HG03095 (cell line): ENCODE results near the gene PRDX3.
"Not testable (repeated sequence)": the region's sequence is repeated elsewhere in the genome, so short reads cannot be mapped to it uniquely, and the experiment has no call there.

Source experiments
- ATAC-seq: cut with Tn5 transposase; IDR thresholded peaks from one replicate; pipeline ENCODE4 v1.9.1; 2021; ENCODE audit warnings: moderate library complexity; ENCODE audit not compliant: unreplicated experiment

PRDX3 gene

DNA sequence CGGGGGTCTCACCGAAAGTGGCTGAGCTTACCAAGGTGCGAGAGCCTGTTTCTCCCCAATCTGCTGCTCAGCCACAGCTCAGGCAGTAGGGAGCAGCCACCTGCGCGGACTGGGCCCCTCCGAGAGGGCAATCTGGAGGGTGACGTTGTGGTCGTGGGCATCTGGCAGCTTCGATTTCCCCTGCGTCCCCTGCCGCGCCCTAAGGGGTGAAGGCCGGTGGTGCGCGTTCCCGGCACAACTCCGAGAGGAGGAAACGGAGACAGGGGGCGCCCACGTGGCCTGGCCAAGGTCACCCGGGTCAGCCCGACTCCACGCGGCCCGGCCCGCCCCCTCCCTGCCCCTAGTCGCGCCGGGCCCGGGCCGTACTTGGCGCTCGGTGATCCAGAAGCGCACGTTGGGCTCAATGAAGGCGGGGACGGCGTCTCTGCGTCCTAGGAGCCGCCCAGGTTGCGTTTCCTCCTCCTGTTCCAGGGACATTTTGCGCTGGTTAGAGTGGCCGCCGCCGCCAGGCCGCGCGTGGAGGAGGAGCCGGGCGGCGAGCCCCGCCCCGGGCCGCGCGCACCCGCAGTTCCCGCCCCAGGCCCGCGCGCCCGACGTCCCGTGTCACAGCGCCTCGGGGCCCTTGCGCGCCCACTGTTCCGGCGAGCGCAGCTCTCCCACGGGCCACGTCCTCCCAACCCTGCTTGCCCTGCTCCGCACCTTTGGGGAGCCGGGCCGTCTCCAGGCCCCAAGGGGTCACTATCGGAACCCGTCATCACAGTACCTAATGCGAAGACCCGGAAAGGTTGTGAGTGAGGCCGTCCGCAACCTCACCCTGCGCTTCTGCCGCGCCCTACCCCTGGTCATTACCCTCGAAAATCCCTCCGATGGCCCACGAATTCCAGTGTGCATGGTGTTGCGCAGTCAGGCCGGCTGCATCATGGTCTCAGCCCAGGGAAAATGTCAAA is 13.2 kb downstream of the PRDX3 start, which contains the start of gene SFXN4:
TSS of gene SFXN4 (minus strand) at position 544 of the 947 bp plus-strand sequence. CDS start at position 477, 67 bp downstream.
- ATAC-seq: peak; percentile 88

DNA sequence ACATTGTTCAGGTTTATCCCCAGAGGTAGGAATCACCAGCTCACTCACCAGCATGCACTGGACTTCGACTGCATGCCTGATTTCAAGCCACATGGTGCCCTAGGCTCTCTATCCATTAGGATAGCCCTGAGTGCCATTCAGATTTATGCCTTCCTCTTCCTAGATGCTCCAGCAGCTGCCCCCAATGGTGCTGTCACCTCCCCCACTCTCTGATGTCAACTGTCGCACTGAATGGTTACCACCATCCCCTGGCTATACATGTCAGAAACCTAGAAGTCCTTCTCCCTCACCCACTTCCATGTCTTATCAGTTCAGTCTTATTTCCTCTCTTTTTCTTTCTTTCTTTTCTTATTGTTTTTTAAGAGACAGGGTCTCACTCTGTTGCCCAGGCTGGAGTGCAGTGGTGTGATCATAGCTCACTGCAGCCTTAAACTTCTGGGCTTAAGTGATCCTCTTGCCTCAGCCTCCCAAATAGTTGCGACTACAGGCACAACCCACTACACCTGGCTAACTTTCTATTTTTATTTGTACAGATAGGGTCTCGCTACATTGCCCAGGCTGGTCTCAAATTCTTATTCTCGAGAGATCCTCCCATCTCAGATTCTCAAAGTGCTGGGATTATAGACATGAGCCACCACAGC is 16.0 kb downstream of the PRDX3 start:
- ATAC-seq: no peak

DNA sequence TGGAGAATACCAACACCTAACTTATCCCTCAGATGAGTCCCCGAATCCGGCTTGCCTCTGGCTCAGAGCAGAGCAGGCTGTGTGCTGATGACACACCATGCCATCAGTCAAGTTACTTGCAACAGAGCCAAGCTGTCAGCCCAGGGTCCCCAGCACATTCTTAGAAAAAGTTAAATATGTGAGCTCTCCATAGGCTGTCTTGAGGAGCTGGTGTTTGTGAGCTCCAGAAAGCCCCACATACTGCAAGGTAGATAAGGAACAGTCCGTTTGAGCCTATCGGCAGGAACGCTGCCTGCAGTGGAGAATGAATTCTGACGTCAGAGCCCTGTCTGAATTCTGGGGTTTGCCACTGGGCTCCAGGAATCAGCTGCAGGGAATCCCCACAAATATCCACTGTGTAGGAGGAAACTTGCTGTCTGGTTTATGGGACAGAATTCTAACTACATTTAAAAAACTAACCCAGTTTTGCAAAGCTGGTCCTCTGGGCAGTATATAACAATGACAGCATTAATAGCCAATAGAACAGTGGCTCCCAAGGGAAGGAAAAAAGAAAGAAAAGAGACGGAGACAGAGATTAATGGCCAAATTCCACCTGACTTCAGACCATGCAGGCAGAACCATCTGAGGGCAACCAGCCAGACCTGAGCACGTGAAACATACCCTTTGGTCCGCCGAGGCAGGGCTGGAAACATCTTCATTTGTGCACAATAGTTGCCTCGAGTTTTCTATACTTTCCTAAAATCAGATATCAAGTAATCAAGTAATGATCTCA is 16.7 kb downstream of the PRDX3 start:
- ATAC-seq: no peak

DNA sequence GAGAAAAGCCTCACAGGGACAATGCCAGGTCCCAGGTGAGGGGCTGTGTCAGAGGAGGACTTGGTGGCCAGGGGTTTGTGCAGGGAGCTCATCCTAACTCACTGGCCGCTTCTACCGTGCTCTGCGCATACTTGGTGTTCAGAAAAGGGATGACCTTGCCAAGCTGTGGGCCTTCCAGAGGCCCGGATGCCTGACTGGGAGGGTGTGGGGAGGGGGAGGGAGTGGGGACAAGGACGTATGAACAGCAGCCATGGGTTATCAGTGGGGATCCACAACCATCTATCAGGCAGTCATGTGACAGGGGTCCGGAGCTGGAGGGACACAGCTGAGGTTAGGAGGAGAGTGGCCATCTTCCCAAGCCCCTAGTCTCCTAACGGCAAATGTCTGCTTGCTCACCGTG is 19.3 kb downstream of the PRDX3 start:
- ATAC-seq: no peak

DNA sequence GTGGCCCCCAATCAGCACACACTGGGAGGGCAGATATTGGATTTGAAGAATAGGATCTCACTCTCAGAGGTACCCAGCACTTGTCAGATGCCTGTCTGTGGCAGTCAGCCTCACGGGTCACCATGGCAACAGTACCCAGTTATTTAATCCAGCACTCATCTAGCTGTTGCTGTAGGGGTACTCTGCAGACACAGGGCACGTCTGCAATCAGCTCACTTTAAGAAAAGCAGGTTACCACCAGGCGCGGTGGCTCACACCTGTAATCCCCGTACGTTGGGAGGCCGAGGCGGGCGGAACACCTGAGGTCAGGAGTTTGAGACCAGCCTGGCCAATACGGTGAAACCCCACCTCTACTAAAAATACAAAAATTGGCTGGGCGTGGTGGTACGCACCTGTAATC is 25.0 kb downstream of the PRDX3 start:
- ATAC-seq: no peak

DNA sequence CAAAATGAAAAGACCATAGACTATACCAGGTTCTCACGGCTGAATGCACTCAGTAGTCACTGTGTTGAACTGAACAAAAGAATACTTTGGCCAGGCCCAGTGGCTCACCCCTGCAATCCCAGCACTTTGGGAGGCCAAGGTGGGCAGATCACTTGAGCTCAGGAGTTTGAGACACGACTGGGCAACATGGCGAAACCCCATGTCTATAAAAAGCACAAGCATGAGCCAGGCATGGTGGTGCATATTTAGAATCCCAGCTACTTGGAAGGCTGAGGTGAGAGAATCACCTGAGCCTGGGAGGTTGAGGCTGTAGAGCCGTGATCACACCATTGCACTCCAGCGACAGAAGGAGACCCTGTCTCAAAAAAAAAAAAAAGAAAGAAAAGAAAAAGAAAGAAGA is 25.6 kb downstream of the PRDX3 start:
- ATAC-seq: no peak

DNA sequence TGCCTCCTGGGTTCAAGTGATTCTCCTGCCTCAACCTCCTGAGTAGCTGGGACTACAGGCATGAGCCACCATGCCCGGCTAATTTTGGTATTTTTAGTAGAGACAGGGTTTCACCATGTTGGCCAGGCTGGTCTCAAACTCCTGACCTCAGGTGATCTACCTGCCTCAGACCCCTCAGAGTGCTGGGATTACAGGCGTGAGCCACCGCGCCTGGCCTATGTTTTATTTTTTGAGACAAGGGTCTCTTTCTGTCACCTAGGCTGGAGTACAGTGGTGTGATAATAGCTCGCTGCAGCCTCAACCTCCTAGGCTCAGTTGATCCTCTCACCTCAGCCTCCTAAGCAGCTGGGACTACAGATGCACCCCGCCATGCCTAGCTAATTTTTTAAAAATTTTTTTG is 27.0 kb downstream of the PRDX3 start:
- ATAC-seq: not testable (repeated sequence)

DNA sequence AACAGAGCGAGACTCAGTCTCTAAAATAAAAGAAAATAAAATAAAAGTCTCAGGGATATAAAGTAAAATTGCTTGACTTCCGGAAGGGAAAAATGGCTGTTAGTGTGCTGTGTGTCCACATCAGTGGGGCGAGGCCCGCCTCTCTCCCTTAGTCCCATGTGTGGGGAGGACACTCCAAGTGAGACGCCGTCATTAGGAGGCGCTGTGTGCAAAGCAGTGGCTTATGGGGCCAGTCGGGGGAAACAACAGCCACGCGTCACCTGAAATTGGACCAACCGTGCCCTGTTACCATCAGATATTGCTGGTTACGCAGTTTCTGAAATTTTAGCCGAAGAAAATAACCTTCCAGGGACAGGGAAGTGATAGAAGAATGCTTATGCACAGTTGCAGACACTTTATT is 28.9 kb downstream of the PRDX3 start:
- ATAC-seq: no peak

DNA sequence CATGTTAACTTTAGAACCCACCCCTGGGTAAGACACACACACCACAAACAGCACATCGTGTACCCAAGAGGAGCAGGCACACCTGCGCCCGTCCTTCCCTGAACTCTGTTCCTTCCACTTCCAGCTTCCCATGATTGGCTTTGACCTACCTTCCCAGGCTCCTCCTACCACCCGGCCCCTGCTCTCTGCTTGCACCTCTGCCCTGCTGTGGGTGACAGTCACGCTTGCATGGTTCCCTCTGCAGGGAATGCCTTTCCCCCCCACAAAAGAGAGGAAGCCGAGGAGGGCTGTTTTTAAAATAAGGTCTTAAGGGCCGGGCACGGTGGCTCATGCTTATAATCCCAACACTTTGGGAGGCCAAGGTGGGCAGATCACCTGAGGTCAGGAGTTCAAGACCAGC is 29.5 kb downstream of the PRDX3 start:
- ATAC-seq: no peak

DNA sequence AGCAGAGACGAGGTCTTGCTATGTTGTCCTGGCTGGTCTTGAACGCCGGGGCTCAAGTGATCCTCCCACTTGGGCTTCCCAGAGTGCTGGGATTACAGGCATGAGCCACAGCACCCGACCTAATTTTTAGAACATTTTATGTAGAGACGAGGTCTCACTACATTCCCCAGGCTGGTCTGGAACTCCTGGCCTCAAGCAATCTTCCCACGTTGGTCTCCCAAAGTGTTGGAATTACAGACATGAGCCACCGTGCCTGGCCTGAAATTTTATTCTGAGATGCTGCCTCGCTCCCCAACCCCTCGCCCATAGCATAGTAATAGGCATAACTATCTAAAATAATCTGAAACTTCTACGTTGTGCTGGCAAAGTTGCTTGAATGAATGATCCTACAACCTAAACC is 35.0 kb downstream of the PRDX3 start:
- no peak for ATAC-seq

DNA sequence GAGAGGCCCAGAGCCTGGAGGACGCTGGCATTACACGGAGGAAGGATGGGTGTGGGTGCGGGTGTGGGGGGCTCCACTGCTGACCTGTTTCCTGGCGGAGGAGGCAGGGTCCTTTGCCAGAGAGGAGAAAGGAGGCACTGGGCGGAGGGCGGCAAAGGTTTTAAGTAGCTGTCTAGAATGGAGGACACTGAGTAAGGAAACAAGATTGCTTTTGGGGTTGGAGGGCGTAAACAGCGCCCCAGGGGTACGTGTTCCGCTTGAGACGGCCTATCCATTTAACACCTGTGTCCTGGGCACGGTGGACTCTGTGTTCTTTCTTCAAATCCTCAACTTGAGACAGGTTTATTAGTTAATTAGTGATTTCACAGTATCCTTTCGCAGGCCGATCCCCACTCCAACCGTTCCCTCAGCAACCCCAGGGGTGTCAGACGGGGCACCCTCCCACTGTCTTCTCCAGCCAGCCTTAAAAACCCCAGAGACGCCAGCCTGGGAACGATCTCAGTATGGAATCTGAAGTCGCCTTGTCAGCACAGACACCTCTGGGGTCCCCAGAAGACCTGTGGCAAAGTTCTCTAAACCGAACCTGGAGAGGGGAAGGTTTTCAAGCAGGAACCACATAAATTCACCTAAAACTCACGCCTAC is 37.9 kb downstream of the PRDX3 start:
- ATAC-seq: no peak

DNA sequence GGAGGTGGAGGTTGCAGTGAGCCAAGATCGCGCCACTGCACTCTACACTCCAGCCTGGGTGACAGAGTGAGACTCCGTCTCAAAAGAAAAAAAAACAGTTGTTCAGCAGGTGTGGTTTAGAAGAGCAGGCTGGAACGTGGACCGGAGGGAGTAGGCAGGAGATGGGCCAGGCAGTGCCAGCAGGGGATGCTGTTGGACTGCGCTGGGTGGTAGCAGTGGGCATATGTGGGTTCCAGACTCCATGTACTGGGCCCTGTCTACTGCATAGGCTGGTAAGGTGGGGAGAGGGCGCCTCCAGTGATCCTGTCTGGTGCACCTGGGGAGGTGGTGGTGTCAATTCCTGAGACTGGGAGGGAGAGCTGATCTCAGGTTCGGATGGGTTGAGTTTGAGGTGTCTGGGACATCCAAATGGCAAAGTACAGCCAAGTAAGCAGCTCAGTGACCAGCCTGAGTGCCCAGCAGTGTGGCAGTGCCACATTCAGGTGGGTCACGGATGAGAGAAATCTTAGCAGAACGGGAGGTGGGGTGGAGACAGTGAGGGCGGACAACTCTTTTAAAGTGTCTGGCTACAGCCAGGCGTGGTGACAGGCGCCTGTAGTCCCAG is 39.0 kb downstream of the PRDX3 start:
- ATAC-seq: no peak

DNA sequence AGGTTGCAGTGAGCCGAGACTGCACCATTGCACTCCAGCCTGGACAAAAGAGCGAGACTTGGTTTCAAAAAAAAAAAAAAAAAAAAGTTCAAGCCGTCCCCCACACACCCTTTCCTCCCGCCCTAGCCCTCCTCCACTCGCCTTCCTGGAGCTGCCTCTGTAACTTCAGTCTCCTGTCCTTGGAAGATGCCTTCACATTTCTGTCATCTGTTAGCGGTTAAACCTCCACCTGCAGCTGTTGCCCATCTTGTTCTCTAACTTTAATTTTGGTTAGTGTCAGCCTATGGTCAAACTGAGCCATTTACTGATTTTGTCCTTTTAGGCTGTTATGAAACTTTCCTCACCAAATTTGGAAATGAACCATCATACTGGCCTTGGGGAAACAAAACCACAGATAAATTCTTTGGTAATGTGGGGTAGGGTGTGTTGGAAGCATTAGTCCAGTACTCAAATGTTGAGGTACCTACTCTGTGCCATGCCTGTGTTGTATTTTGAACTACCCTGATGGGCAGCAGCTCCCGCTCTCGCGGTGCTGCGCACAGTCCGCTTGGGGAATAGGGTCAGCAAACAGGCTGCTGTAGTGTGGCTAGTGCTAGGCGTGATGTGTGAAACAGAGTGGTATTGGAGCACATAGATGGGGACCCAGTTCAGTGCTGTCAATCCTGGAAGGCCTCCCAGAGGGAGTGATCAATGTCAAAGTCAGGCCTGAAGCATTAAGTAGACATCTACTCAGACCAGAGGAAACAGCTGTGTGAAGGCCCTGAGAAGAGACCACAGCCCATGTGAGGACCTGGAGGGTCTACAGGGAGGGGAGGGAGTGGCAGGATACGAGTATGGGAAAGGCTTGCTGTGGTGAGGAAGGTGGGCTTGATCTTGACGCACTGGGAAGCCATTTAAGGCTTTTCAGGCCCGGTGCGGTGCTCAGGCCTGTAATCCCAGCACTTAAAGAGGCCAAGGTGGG is 40.0 kb downstream of the PRDX3 start:
- ATAC-seq: no peak

DNA sequence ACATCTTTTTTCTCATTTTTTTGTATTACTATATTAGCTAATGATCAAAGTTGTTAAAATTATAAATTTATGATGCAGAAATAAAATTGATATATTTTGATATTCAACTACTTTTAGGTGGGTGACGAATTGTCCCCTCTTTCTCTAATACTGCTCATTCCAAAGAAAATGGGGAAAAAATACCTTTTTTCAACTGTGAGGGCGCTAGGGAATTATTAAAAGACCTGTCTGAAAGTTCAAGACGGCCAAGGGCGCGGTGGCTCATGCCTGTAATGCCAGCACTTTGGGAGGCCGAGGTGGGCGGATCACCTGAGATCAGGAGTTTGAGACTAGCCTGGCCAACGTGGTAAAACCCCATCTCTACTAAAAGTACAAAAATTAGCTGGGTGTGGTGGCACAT is 40.7 kb downstream of the PRDX3 start:
- not testable (repeated sequence) for ATAC-seq

DNA sequence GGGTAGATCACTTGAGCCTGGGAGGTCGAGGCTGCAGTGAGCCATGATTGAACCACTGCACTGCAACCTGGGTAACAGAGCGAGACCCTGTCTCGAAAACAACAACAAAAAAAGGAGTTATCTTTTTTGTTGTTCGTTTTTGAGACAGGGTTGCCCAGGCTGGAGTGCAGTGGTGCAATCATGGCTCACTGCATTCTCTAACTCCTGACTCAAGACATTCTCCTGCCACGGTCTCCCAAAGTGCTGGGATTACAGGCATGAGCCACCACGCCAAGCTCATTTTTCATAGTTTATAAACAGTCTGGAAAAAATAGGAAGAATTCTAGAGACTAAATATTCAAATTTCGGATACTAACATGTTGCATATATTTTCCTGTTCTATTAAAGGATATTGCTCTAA is 42.5 kb downstream of the PRDX3 start:
- no peak for ATAC-seq

DNA sequence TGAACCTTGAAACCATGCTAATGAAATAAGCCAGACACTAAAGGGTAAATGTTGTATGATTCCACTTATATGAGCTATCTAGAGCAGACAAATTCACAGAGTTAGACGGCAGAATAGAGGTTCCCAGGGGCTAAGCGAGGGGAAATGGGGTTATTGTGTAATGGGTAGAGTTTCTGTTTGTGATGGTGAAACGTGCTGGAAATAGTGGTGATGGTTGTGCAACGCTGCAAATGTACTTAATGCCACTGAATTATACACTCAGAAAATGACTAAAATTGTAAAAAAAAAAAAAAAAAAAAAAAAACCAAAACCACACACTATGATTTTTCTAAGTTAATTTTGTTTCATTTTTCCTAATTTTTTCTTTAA is 43.1 kb downstream of the PRDX3 start:
- ATAC-seq: no peak

DNA sequence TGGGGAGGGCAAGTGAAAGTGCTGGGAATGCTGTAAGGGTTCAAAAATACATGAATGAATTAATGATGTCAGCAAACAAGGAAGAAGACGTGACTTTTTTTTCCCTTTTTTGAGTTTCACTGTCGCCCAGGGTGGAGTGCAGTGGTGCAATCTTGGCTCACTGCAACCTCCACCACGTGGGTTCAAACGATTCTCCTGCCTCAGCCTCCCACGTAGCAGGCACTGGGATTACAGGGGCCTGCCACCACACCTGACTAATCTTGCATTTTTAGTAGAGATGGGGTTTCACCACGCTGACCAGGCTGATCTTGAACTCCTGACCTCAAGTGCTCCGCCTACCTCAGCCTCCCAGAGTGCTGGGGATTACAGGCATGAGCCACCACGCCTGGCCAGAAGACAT is 44.7 kb downstream of the PRDX3 start:
- ATAC-seq: no peak

DNA sequence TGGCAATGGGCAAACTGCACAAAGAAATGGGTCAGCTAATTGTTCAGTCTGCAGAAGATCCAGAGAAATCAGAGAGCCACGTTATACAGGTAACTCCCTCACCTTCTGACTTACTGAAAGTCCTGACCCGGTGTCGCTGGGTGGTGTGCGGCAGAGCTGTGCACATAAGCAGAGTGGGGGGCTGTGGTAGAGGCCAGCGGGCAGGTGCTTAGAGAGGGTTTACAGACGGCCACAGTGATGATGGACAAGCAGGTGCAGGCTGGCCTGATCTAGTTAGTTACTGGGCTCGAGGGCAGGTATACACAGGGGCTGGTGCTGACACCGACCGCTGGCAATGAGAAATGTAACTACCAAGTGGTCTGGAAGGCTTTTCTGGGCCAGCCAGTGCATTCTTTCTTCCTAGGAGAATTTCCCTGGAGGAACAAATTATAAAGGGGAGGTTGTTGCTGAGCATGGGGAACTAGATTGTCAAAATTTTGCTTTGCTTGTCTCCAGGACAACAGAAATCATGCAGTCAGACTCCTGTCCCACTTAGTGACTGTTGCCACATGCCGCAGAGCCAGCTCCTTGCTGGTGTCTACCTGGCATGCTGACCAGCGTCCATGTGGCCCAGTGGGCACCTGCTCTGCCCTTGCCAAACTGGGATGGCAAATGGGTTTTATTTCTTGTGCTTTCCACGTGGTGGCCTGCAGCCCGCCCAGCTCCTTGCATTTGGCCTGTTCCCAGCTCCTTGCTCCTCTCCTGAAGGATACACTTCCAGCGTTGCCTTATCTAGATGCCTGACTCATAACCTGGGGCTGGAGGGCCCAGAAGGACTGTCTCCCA is 45.9 kb downstream of the PRDX3 start:
- no peak for ATAC-seq
